Upper lobe of left lung (tissue), 6 donors: ENCODE measurements around the gene INSR. TPM values are rescaled to one million over a fixed set of nuclear protein-coding genes. Genes with fewer than 3 reads are reported as not detected.

Experiments
- ATAC-seq, 2 donors: fragments of 200-7000 bp; cut with Tn5 transposase; one replicate each; pipeline ENCODE4 v1.9.1; 2022; ENCODE audit warnings: mild to moderate bottlenecking in 2 of 2, moderate library complexity in 2 of 2; ENCODE audit not compliant: low FRiP score in 2 of 2
- DNase-seq, 2 donors: peaks; one replicate each; pipeline ENCODE4 v3.0.0-alpha.2; 2019 to 2020
- H3K27ac ChIP-seq, 4 donors: fragments of 200-600 bp; sonication (generic); one replicate each; pipeline ENCODE4 v1.5.1; 2016 to 2019
- H3K27me3 ChIP-seq, 4 donors: fragments of 200-600 bp; sonication (generic); one replicate each; pipeline ENCODE4 v1.5.1; 2017 to 2019
- H3K36me3 ChIP-seq, 4 donors: fragments of 200-600 bp; sonication (generic); one replicate each; pipeline ENCODE4 v1.5.1; 2016 to 2019
- H3K4me1 ChIP-seq, 4 donors: fragments of 200-600 bp; sonication (generic); one replicate each; pipeline ENCODE4 v1.5.1; 2018 to 2019
- H3K4me3 ChIP-seq, 4 donors: fragments of 200-600 bp; sonication (generic); one replicate each; pipeline ENCODE4 v1.5.1; 2017 to 2019; ENCODE audit warnings: mild to moderate bottlenecking in 2 of 4, moderate library complexity in 1 of 4
- H3K9me3 ChIP-seq, 4 donors: fragments of 200-600 bp; sonication (generic); one replicate each; pipeline ENCODE4 v1.5.1; 2018 to 2019
- EP300 ChIP-seq, 4 donors: sonication (generic); formaldehyde crosslinking; IDR thresholded peaks; one replicate each; pipeline ENCODE4 v1.5.1; 2017; ENCODE audit warnings: antibody characterized with exemption in 4 of 4, control low read depth in 2 of 4
- POLR2A ChIP-seq, 4 donors: fragments of 450-650 bp; IDR thresholded peaks; one replicate each; pipeline ENCODE4 v1.5.1; 2016 to 2017; ENCODE audit warnings: antibody characterized with exemption in 4 of 4, mild to moderate bottlenecking in 2 of 4
- POLR2AphosphoS5 ChIP-seq, 2 donors: sonication (generic); formaldehyde crosslinking; IDR thresholded peaks; one replicate each; pipeline ENCODE4 v1.5.1; 2017; ENCODE audit warnings: antibody characterized with exemption in 2 of 2
- WGBS, 2 donors: methylation state at CpG; one replicate each; pipeline ENCODE4 v1.1.5; 2017 to 2018; 5-methylcytosine and 5-hydroxymethylcytosine counted together
- total RNA-seq, 6 donors: library from RNA; depleted of rRNA in 4 of 6; stranded (reverse); fragments of >200 nt in 4 of 6; gene quantifications; one replicate each; pipeline versions ENCODE4 v1.1.0 to v1.2.1, GENCODE V29; 2016 to 2021
- TF ChIP-seq, protein P1 (sequence below), 6 experiments: fragments of 450-650 bp in 4 of 6; fragments of 200-600 bp in 2 of 6; sonication (generic) in 2 of 6; IDR thresholded peaks; one replicate each; pipeline ENCODE4 v1.5.1; 2016 to 2019; ENCODE audit warnings: antibody characterized with exemption in 6 of 6
- donor health status: DM: no; HTN: no; CAD: no; lungs with moderate emphysema.
- donor health status: DM: no; HTN: yes; CAD: no; lungs with severe emphysema.

Gene INSR
- total RNA-seq, 6 donors from 2014 or later = 32.4 to 142 (median 49.9) TPM

GRCh38 chr19:7246601-7247000 lies 47.6 kb downstream of the INSR start:
- peaks cover 0 to 3% (median 0%) of the 10 kb centered on the region in 4 donors for H3K4me1 ChIP-seq
- no peak for ATAC-seq
- no peaks in the 10 kb centered on the region for H3K36me3 ChIP-seq
- TF ChIP-seq POLR2AphosphoS5 (IDR thresholded peaks at IDR 0.05) = no peak
- no peak for TF ChIP-seq POLR2A (IDR thresholded peaks at IDR 0.05)
- TF ChIP-seq, protein P1, sequence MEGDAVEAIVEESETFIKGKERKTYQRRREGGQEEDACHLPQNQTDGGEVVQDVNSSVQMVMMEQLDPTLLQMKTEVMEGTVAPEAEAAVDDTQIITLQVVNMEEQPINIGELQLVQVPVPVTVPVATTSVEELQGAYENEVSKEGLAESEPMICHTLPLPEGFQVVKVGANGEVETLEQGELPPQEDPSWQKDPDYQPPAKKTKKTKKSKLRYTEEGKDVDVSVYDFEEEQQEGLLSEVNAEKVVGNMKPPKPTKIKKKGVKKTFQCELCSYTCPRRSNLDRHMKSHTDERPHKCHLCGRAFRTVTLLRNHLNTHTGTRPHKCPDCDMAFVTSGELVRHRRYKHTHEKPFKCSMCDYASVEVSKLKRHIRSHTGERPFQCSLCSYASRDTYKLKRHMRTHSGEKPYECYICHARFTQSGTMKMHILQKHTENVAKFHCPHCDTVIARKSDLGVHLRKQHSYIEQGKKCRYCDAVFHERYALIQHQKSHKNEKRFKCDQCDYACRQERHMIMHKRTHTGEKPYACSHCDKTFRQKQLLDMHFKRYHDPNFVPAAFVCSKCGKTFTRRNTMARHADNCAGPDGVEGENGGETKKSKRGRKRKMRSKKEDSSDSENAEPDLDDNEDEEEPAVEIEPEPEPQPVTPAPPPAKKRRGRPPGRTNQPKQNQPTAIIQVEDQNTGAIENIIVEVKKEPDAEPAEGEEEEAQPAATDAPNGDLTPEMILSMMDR (IDR thresholded peaks at IDR 0.05) = no peak
- no peak for TF ChIP-seq EP300 (IDR thresholded peaks at IDR 0.05)
- H3K27ac ChIP-seq = no peak overlapping the region
- no peak for DNase-seq
- no peak overlapping the region for H3K4me3 ChIP-seq
- no peaks in the 10 kb centered on the region for H3K27me3 ChIP-seq
- H3K9me3 ChIP-seq = no peaks in the 10 kb centered on the region
- 93% methylated on average over 2 of the region's 2 CpGs for WGBS, 2 donors

- H3K36me3 ChIP-seq = no peaks in the 10 kb centered on the region
- no peaks in the 10 kb centered on the region for H3K4me1 ChIP-seq
- TF ChIP-seq, protein P1 (IDR thresholded peaks at IDR 0.05) = no peak
- TF ChIP-seq EP300 (IDR thresholded peaks at IDR 0.05) = no peak
- no peak for TF ChIP-seq POLR2AphosphoS5 (IDR thresholded peaks at IDR 0.05)
- TF ChIP-seq POLR2A (IDR thresholded peaks at IDR 0.05) = no peak
- peak in 1 of 2 donors; percentile 86 for ATAC-seq
- WGBS, 2 donors = 66 to 68% methylated on average over 9 of the region's 9 CpGs
- H3K27ac ChIP-seq = peak overlapping the region in 2 of 4 donors; percentile 59 to 64
- H3K4me3 ChIP-seq = no peak overlapping the region
- H3K9me3 ChIP-seq = no peaks in the 10 kb centered on the region
- no peaks in the 10 kb centered on the region for H3K27me3 ChIP-seq
- no peak for DNase-seq
Measured at GRCh38 chr19:7242601-7243258, 51.5 kb downstream of the INSR start.

DNA sequence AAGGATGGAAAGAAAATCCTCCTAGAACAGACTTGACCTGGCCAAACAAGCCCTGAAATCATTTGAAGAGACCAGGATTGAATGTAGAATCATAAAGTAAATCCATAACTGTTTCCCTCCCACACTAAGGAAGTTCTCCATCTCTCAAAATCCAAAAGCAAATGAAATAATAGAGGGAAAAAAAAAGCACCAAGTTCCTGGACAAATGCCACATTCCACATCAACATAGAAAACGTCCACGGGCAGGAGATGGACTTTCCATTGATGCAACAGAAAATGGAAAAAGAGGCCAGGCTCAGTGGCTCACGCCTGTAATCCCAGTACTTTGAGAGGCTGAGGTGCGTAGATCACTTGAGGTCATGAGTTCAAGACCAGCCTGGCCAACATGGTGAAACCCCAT lies 56.2 kb downstream of the INSR start:
- Histone ChIP-seq H3K4me3 (no peak overlapping the region), H3K4me1 (no peaks in the 10 kb centered on the region), H3K27ac (no peak overlapping the region), H3K27me3 (no peaks in the 10 kb centered on the region), H3K9me3 (no peaks in the 10 kb centered on the region), H3K36me3 (no peaks in the 10 kb centered on the region)
- TF ChIP-seq POLR2A (IDR thresholded peaks at IDR 0.05) (no peak), EP300 (IDR thresholded peaks at IDR 0.05) (no peak), POLR2AphosphoS5 (IDR thresholded peaks at IDR 0.05) (no peak)
- TF ChIP-seq, protein P1 (IDR thresholded peaks at IDR 0.05) = no peak
- ATAC-seq (no peak), DNase-seq (no peak)
- 62 to 64% methylated on average over 4 of the region's 4 CpGs for WGBS, 2 donors

GRCh38 chr19:7236153-7236552 lies 58.1 kb downstream of the INSR start:
- Histone ChIP-seq H3K36me3 (no peaks in the 10 kb centered on the region), H3K9me3 (no peaks in the 10 kb centered on the region), H3K4me3 (no peak overlapping the region), H3K27me3 (no peaks in the 10 kb centered on the region), H3K27ac (no peak overlapping the region), H3K4me1 (no peaks in the 10 kb centered on the region)
- WGBS, 2 donors = 71 to 75% methylated on average over 5 of the region's 5 CpGs
- TF ChIP-seq EP300 (IDR thresholded peaks at IDR 0.05) = no peak
- no peak for ATAC-seq
- no peak for DNase-seq

- WGBS, 2 donors = 77 to 86% methylated on average over 9 of the region's 9 CpGs
- no peaks in the 10 kb centered on the region for H3K9me3 ChIP-seq
- H3K36me3 ChIP-seq = no peaks in the 10 kb centered on the region
- no peak for DNase-seq
- ATAC-seq = peak in 1 of 2 donors; percentile 45
- no peak overlapping the region for H3K4me3 ChIP-seq
- H3K27ac ChIP-seq = no peak overlapping the region
- no peaks in the 10 kb centered on the region for H3K27me3 ChIP-seq
- peaks cover 0 to 3% (median 0%) of the 10 kb centered on the region in 4 donors for H3K4me1 ChIP-seq
- TF ChIP-seq, protein P1 (IDR thresholded peaks at IDR 0.05) = no peak
- TF ChIP-seq POLR2AphosphoS5 (IDR thresholded peaks at IDR 0.05) (no peak), EP300 (IDR thresholded peaks at IDR 0.05) (no peak), POLR2A (IDR thresholded peaks at IDR 0.05) (no peak)
Measured at GRCh38 chr19:7230826-7231225, 63.4 kb downstream of the INSR start.
